ENCODE results near the gene IFNAR1.

- no peak for TF ChIP-seq CTCF (conservative IDR thresholded peaks at IDR 0.05 in 1 of 2, IDR thresholded peaks at IDR 0.05 in 1 of 2; ENCODE audit: extremely low read depth in 1 of 2, insufficient read depth in 1 of 2, low read depth in 1 of 2, low read length in 2 of 2)
- TF ChIP-seq EZH2 (IDR thresholded peaks at IDR 0.05; ENCODE audit: borderline replicate concordance, low read length): no peak
Observed at GRCh38 chr21:33368576-33368975, 43.8 kb downstream of the IFNAR1 start.

Measured in mammary epithelial cell (primary cell).